ENCODE data around the gene TLE5.
"Not testable (repeated sequence)": the region's sequence is repeated elsewhere in the genome, so short reads cannot be mapped to it uniquely, and the experiment has no call there.

TLE5 gene

DNA sequence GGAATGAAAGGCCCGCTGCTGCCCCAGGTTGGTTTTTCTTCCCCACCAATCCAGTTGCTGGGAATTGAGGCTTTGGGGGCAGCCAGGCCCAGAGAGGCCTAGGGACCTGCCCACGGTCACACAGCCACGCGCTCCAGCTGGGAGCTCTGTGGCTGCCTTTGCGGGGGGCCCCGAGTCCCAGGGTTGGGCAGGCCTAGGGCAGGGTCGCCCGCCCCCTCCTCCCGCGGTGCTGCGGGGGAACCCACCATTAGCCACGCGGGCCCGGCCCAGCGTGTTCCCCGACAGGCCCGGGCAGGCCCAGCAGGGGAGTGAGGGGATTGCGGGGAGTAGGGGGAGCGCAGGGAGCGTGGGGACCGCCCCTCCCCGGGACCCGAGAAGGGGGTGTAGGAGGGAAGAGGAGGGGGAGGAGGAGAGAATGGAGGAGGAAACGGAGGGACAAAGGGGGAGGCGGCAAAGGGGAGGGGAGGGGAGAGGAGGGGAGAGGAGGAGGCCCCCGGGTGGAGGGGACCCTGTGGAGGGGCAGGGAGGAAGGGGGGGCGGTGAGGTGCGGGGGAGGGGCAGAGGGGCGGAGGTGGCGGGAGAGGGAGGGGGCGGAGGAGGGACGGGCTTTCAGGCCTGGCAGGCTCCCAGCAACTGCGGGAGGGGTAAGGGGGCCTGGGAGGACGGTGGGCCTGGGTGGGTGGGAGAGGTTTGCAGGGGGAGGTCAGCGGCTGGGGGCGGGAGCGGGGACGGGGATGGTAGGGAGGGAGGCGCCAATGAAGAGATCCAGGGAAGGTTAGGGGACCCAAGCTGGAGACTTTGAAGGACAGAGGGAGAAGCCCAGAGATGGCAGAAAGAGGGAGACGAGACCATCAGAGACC, 20.3 kb downstream of the TLE5 start:
- DNase-seq = peak; percentile 76

DNA sequence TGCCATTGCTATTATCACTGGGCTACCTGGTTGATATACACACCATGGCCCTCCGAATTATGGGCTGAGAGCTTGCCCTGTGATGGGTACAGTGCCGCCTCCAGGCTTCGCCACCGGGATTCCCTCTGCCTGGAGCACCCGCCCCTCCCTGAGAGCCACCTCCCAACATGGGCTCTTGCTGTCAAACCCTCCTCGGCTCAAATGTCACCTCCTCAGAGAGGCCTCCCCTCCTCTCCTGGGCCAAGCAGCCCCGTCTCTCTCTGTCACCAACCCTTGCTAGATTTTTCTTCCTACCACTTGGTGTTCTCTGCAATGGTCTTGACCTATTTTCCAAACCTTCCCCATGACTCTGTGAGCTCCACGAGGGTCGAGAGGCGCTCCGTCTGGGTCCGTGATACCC, 21.0 kb downstream of the TLE5 start:
- peak; percentile 53 for DNase-seq

DNA sequence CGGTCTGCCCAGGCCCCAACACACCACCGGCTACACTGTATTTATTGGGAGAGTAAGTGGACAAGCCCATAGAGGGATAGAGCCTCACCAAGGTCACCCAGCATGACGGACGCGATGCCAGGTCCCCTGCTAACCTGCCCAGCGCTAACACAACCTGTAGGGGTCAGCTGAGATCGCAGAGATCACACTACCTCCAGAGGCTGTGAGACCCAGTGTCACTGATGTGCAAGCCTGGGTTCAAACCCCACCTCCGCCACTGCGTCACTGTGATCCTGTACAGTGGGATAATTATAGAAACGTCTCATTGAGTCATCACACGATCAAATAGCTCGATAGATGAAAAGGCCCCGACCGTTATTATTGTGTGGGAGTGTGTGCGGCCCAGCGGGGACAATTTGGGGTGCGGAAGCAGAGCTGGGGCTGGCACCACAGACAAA, 22.6 kb downstream of the TLE5 start:
- DNase-seq = no peak

DNA sequence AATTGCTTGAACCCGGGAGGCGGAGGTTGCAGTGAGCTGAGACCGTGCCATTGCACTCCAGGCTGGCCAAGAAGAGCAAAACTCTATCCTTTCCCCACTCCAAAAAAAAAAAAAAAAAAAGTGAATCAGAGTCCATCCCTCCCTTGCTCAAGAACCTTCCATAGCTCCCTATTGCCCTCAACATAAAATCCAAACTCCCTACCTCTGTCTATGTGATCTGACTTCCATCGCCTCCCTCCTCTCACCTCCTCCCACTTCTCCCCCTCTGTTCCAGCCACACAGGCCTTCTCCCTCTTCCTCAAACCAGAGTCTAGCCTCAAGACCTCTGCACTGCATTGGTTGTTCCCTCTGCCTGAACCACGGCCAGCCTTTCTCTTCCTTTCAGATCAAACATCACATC, 23.2 kb downstream of the TLE5 start:
- DNase-seq = no peak

DNA sequence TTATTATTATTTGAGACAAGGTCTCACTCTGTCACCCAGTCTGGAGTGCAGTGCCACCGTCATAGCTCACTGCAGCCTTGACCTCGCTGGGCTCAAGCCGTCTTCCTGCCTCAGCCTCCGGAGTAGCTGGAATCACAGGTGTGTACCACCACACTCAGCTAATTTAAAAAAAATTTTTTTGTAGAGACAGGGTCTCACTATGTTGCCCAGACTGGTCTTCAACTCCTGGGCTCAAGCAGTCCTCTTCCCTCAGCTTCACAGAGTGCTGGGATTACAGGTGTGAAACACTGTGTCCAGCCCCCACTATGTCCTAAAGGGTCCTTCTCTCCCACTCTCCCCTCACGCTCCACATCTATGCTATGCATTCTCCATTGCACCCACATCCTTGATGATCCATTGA, 24.1 kb downstream of the TLE5 start:
- no peak for DNase-seq

DNA sequence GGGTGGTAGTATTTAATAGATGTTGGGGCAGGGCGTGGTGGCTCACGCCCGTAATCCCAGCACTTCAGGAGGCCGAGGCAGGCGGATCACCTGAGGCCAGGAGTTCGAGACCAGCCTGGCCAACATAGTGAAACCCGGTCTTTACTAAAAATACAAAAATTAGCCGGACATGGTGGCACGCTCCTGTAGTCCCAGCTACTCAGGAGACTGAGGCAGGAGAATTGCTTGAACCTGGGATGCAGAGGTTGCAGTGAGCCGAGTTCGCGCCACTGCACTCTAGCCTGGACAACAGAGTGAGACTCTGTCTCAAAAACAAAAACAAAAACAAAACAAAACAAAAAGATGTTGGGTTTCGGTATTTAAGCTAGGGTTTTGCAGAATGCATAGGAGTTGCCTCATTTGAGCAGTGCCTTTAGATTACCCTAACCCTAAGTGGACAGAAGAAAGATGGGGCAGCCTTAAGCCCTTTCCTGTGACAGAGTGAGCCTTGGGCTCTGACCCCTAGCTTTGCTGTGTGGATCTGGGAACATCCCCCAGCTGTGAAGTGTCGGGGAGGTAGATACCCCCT, 25.2 kb downstream of the TLE5 start:
- DNase-seq = not testable (repeated sequence)

DNA sequence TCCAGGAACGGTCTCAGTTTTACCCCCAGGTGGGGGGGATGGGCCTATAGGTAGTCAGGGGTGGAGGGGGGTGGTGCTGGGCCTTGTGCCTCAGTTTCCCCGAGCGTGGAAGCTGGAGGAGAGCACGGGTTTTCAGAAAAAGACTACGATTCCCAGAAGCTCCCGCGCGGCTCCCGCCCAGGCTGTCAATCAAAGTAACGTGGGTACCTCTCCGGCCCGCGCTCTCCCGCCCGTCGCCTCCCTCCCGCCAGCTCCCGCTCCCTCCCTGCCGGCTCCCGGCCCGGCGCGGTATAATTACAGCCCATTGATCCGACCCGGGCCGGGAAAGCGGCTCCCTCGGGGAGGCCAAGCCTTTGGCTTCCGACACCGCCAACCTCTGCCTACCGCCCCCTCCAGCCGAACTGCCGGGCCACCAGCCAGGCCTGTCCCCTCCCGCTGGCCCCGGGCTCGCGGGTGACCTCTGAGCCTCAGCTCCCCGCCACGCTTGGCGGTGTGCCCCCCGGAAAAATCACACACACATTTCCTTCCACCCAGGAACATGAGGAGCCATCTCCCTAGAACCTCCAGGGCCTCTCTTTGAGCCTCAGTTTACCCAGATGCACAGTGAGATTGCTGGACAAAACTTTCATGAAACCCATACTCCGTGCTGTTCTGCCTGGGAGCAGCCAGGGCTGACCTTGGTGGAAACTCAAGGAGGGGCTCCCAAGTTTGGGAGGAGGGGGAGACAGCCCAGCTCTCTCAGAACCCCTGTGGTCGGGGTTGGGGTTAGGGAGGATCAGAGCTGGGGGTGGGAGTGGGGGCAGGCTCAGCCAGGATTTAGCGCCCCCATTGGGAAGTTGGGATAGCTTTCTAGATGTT, 25.9 kb downstream of the TLE5 start:
- peak; percentile 90 for DNase-seq

DNA sequence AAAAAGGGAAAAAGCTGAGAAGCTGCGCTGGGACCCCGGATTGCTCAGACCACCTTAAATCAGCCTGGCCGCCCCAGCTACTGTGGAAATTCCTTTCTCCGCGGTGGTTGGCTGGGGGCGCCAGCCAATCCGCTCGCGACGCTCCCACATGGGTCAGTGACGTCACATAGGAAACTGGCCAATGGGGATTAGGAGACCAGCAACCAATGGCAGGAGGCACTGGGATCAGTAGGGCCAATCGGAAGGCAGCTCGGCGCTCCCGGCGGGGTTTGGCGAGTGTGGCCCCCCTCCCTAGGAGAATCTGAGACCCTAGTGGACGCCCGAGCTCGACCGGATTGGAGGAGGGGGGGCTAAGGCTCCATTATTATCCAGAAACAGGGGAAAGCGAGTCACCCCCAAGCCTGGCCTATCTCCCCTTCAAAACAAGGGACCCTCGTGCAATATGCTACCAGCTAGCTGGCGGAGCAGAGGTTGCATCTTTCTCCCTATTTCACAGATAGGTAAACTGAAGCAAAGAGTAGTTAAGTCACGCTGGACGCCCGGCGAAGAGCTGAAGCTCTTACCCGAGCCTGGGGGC, 26.7 kb downstream of the TLE5 start:
- DNase-seq = peak; percentile 99

DNA sequence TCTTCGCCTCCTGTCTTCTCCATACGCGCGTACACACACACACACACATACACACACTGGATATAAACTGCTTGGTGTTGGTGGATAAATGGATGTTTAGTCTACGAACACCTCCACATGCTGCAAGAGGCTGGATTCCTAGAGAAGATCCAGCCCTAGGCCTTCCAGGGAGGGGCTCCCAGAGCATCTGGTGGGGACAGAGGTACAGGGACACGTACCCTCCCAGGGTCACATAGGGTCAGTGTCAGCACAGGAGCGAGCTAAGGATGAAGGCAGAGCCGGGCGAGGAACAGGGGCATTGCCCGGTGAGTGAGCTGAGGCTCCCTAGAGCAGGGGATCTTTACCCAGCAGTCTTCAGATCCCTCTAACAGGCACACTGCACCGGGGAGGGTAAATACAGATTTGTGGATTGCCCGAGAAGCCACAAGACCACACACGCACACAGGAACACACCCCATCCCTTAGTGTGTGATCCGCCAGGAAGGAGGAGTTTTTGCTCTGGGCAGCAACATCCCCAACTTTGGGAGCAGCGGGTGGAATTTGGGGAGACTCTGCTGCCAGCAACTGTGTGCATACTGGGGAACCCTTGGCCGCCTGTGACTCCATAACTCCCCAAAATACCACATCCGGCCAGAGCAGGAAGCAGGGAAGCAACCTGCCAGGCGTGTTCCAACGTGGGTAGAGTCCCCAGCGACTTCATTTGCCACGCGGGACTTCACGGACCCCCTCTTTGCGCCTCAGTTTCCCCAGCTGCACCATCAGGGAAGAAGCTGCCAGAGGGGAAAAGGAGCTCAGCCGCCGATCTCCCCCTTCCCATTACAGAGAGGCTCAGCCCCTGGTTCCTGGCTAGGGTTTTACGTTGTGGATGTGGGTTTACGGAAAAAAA, 27.4 kb downstream of the TLE5 start:
- no peak for DNase-seq

DNA sequence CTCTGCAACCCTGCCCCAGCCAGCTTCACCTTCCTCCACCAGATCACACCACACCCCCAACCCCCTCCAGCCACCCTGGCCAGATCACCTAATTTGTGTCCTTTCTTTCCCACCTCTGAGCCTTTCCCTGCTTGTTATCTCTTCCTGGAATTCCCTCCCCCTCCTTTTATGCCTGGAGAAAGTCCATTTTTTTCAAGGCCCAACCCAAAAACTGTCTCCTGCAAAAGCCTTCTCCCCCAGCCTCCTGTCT, 28.0 kb downstream of the TLE5 start:
- DNase-seq = no peak

DNA sequence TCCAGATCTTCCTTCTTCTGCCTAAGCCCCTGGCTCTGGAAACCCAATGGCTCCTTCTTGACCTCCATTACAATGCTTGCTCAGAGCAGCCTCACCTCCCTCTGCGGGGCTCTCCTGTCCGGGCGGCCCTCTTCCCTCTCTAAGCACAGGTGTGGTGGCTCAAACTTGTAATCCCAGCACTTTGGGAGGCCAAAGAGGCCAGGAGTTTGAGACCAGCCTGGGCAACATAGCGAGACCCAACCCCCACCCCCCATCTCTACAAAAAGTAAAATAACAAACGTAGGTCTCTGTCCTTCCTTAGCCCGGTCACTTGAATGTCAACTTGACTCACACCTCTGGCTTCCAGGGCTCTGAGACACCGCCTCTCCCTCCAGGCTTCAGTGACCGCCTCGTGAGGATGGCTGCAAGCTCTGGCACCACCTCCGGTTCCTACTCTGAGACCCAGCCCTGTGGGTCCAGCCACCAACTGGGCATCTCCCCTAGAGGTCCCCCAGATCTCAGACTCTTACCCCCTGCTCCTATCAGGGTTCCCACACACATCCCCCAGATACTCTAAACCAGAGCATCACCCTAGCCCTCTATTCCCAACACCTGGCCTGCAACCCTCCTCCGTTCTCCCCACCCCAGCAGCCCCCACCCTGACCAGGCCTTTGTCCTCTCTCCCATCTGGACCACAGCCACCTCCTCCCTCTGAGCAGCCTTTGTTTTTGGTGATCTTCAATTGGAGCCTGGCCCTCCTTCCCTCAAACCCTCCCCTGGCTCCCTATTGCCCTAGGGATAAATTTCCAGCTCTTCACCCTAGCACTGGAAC, 28.5 kb downstream of the TLE5 start:
- no peak for DNase-seq

DNA sequence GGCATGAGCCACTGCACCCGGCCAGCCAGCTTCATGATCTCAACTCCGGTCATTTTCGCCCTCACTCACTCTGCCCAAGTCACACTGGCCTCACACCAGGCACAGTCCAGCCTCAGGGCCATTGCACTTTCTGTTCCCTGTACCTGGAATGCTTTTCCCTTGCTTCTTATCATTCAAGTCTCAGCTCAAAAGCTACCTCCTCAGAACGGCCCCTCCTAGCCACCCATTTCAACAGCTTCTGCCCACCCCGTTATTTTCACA, 30.8 kb downstream of the TLE5 start:
- DNase-seq = no peak

DNA sequence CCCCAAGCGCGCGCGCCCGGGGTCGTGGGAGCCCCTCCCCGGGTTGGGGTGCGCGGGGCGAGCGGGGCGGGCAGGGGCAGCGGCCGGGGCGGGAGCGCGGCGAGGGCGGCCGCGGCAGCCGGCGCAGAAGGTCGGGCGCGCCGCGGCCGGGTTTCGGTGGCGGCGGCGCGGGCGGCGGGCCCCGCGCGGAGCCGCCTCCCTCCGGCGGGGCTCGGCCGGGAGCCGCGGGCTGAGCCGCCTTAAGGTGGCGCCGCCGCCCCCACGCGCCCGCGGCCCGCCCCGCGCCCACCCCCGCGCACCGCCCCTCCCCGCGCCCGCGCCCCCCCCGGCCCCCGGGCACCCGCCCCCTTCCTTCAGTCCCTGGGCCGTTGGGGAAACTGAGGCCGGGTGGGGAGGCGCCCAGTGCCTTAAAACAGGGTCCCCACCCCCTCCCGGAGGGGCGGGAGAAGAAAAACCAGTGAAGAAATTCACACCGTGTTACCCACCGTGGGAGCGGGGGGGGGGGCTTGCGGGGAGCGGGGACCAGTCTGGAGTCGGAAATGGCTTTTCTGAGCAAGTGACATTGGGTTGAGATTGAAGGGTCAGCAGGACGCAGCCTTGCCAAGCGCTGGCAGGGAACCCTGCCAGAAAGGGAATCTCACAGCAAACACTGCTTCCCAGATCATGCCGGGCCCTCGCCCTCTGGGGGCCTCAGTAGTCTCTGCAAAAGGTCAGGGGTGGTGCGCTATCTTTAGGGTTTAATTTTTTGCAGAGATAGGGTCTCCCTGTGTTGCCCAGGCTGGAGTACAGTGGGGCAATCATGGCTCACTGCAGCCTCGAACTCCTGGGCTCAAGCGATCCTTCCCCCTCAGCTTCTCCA, 33.0 kb downstream of the TLE5 start, which contains the start of gene TLE2:
Gene TLE2, minus strand, starts transcription at position 216 of the 859 bp plus-strand sequence. CDS start 376 bp downstream, outside the sequence.
- DNase-seq = no peak

DNA sequence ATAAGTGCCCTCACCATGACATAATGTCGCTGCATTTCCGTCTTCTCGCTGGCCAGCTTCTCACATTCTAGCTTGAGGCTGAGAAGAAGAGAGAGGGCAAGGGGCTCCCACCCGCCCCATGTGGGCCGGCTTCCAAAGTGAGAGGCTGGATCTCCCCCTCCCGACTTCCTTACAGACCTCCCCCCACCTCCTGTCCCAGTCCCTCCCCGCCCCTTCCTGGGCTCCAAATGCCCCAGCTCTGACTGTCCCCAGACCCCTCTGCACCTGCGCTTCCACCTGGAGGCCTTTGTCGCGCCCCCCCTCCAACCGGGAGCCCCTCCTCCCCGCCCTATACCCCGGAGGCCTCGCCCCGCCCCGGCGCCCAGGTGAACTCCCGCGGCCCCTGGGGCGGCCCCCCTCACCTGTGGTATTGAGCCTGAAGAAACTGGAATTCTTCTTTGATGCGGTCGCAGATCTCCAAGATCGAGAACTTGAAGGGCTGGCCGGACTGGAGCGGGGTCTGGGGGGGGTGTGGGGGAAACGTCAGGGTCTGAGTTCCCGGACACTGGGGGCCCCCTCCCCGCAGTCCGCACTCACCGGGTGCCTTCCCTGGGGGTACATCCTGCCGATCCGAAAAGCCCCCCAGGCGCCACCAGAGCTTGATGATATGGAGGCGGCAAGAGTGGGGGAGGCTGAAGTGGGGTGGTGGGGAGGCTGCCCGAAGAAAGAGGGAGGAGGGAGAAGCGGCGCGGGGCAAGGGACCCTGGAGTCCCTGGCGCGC, 33.8 kb downstream of the TLE5 start:
- DNase-seq = no peak

DNA sequence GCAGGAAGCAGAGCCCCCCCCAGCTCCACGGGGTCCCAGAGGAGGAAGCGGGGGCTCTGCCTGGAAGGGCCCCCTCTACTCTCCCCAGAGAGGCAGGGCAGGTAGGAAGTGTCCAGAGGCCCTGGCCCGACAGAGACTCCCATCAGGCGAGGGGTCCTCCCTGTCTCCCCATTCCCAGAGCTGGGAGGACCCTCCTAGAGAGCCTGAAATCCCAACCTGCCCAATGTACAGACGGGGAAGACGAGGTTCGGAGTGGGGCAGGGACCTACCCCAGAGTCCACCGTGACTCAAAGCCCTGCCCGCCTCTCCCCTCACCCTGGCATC, 34.4 kb downstream of the TLE5 start:
- DNase-seq = no peak

DNA sequence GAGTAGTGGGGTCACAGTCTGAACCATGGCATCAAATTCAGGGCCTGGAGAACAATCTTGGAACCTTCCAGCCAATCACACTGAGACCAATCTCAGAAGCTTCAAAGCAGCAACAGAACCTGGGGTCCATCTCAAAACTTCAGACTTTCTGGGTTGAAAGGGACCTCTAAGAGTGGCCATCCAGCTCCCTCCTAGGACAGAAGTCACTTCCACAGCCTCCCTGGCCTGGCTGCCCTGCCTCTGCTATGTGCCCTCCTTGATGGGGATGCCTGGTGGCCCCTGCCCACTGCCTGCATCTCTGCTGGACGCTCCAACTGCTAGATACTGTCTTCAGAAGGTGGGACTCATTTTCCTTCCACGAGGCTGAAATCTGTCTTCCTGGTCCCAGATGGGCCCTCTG, 35.0 kb downstream of the TLE5 start:
- no peak for DNase-seq

DNA sequence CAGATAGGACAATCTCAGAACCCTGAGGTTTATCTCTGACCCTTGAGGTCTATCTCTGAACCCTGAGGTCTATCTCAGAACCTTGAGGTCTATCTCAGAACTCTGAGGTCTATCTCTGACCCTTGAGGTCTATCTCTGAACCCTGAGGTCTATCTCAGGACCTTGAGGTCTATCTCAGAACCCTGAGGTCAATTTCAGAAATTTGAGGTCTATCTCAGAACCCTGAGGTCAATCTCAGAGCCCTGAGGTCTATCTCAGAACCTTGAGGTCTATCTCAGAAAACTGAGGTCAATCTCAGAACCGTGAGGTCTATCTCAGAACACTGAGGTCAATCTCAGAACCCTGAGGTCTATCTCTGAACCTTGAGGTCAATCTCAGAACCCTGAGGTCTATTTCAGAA, 35.5 kb downstream of the TLE5 start:
- no peak for DNase-seq

DNA sequence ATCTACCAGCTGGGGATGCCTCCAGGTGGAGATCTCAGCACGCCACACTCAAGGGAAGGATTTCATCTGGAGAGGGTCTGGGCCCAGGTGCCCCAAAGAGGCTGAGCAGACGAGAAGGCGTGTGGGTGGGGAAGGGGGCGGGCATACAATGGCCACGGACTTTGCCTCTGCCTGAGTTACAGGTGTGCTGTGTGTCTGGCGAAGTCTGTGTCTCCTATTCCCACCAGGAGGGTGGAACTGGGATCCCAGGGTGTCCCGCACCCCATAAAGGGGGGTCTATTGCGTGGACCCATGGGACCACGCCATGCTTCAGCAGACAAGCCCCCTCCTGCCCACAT, 36.8 kb downstream of the TLE5 start:
- no peak for DNase-seq

DNA sequence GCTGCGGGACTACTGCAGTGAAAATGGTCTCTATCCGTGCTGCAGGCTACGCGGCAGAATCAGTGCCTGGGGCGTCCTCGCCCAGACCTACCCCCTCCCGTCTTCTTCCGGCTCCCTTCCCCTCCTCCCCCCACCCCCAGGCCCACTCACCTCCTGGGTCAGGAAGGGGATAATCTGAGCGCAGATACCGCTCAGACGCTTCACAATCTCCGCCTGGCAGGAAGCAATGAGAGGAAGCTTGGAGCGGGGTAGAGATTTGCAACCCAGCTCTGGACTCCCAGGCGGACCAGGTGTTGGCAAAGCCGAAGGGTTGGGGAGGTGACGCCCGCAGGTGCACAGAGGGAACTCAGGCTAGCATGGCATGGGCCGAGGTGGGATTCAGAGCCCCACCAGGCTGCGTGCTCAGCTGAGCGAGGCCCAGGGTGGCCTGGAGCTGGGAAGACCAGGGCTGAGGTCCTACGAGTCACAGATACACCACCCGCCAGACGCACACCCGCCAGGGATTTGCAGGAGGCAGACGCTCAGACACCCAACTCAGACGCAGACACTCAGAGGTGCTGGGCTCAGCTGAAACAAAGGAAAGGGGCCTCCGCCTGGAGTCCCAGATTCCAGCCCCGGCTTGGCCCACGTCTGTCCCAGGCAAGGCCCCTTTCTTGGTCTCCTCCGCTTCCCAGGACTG, 37.3 kb downstream of the TLE5 start:
- no peak for DNase-seq

DNA sequence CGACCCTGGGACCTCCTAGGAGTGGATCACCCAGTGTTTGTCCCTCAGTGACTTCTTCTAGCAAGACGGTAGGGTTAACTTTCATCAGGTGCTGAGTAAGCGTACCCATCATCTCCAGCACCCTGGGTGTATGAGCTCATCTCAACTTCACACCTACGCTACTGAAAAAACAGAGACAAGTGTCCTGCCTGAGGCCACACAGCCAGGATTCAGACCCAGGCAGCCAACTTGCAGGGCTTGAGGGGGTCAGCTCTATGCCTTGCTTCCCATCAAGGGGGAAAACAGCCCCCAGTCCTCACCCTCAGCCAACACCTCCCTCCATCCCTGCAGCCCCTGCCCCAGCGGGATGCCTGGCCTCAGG, 37.8 kb downstream of the TLE5 start:
- no peak for DNase-seq
